ENCODE measurements around the gene MACROD2. TPM values are rescaled to one million over a fixed set of nuclear protein-coding genes. Genes with fewer than 3 reads are reported as not detected.

The MACROD2 gene
- total RNA-seq, 4 donors from 2014 or later = 2.1 to 28.1 (median 12.6) TPM

GRCh38 chr20:15887387-15887786 lies 1892.1 kb downstream of the MACROD2 start:
- intact Hi-C loops (cut with DNase I; ENCODE audit: low total_unique reads) = no loop called here
- Histone ChIP-seq H3K27me3 (no peaks in the 10 kb centered on the region), H3K9me3 (no peaks in the 10 kb centered on the region), H3K36me3 (no peaks in the 10 kb centered on the region), H3K27ac (no peak overlapping the region), H3K4me3 (no peak overlapping the region), H3K4me1 (no peaks in the 10 kb centered on the region)
- TF ChIP-seq POLR2A (IDR thresholded peaks at IDR 0.05) = no peak
- no peak for TF ChIP-seq CTCF (IDR thresholded peaks at IDR 0.05)
- no peak for DNase-seq

GRCh38 chr20:15889061-15889460 lies 1893.7 kb downstream of the MACROD2 start:
- H3K4me3 ChIP-seq = no peak overlapping the region
- H3K36me3 ChIP-seq = no peaks in the 10 kb centered on the region
- no peak for DNase-seq
- no peak overlapping the region for H3K27ac ChIP-seq
- intact Hi-C loops (cut with DNase I; ENCODE audit: low total_unique reads) = no loop called here
- no peaks in the 10 kb centered on the region for H3K9me3 ChIP-seq
- TF ChIP-seq CTCF (IDR thresholded peaks at IDR 0.05) (no peak), POLR2A (IDR thresholded peaks at IDR 0.05) (no peak)
- no peaks in the 10 kb centered on the region for H3K27me3 ChIP-seq
- H3K4me1 ChIP-seq = no peaks in the 10 kb centered on the region

DNA sequence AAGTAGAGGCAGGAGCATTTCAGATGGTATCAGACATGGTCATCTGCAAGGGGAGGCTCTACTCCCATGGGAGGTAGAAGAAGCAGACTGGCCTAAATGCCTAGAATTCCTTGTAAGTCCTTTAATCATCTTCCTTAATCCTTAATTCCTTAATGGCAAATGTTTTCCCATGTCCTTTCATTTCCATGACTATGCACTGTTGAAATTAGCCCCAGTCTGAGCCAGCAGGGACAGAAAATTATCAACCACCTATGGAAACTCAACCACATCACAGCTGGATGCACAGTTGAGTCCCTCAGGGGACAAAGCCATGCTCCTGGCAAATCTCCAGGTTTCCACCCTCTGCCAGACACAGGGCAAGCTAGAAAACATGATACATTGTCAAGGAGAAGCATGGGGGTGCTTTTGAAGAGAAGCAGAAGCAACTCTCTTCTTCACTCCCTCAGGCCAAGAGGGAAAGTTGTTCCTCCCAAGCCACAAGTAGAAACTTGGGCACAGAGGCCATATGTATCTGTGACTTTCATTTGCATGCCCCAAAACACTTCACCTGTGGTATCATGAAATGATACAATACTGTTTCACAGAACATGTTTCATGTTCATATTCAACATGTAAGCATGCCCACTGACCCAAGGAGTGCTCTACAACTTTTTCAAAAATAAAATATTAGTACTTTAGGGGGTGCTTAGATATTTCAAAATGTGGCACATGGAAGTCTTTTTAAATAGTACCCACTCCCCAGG lies 1894.4 kb downstream of the MACROD2 start:
- intact Hi-C loops (cut with DNase I; ENCODE audit: low total_unique reads) = no loop called here

GRCh38 chr20:15890407-15890982 lies 1895.2 kb downstream of the MACROD2 start:
- Histone ChIP-seq H3K9me3 (no peaks in the 10 kb centered on the region), H3K4me1 (no peaks in the 10 kb centered on the region), H3K4me3 (no peak overlapping the region), H3K27ac (no peak overlapping the region), H3K36me3 (no peaks in the 10 kb centered on the region), H3K27me3 (no peaks in the 10 kb centered on the region)
- DNase-seq = no peak
- TF ChIP-seq CTCF (IDR thresholded peaks at IDR 0.05) = no peak
- no peak for TF ChIP-seq POLR2A (IDR thresholded peaks at IDR 0.05)
- intact Hi-C loops (cut with DNase I; ENCODE audit: low total_unique reads) = no loop called here

More for the DNA sequence above, 1894.4 kb downstream of the MACROD2 start:
- Histone ChIP-seq H3K4me3 (no peak overlapping the region), H3K36me3 (no peaks in the 10 kb centered on the region), H3K9me3 (no peaks in the 10 kb centered on the region), H3K27me3 (no peaks in the 10 kb centered on the region), H3K4me1 (no peaks in the 10 kb centered on the region), H3K27ac (no peak overlapping the region)
- no peak for DNase-seq
- TF ChIP-seq CTCF (IDR thresholded peaks at IDR 0.05) (no peak), POLR2A (IDR thresholded peaks at IDR 0.05) (no peak)

DNA sequence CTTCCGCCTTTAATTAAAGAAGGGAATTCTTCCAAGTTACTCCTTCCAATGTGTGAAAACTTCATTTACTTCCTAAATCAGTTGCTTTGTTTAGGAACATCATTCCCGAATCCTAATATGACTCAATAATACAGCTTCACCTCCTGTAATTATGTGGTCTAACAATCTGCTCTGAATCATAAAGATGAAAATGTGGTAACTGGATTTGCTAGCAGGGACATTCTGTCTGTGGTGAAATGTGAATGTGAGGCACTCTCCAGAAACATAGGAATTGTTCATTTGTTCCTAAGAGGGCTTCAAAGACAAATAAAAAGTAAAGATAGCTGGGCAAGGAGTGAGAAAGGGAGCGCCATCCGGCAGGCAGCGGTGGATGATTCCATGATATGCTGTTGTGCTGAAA lies 1899.8 kb downstream of the MACROD2 start:
- intact Hi-C loops (cut with DNase I; ENCODE audit: low total_unique reads) = no loop called here

More for the DNA sequence above, 1899.8 kb downstream of the MACROD2 start:
- TF ChIP-seq CTCF (IDR thresholded peaks at IDR 0.05) (no peak), POLR2A (IDR thresholded peaks at IDR 0.05) (no peak)
- DNase-seq = no peak
- Histone ChIP-seq H3K4me3 (no peak overlapping the region), H3K36me3 (no peaks in the 10 kb centered on the region), H3K27ac (no peak overlapping the region), H3K9me3 (no peaks in the 10 kb centered on the region), H3K4me1 (no peaks in the 10 kb centered on the region), H3K27me3 (no peaks in the 10 kb centered on the region)

Data from uterus (tissue), 4 donors.